ENCODE data around the gene CLCA1.
A peak's percentile ranks its signal among the peaks of the same experiment; 100 is the strongest.

The CLCA1 gene, protein sequence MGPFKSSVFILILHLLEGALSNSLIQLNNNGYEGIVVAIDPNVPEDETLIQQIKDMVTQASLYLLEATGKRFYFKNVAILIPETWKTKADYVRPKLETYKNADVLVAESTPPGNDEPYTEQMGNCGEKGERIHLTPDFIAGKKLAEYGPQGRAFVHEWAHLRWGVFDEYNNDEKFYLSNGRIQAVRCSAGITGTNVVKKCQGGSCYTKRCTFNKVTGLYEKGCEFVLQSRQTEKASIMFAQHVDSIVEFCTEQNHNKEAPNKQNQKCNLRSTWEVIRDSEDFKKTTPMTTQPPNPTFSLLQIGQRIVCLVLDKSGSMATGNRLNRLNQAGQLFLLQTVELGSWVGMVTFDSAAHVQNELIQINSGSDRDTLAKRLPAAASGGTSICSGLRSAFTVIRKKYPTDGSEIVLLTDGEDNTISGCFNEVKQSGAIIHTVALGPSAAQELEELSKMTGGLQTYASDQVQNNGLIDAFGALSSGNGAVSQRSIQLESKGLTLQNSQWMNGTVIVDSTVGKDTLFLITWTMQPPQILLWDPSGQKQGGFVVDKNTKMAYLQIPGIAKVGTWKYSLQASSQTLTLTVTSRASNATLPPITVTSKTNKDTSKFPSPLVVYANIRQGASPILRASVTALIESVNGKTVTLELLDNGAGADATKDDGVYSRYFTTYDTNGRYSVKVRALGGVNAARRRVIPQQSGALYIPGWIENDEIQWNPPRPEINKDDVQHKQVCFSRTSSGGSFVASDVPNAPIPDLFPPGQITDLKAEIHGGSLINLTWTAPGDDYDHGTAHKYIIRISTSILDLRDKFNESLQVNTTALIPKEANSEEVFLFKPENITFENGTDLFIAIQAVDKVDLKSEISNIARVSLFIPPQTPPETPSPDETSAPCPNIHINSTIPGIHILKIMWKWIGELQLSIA
- total RNA-seq, result 0 to 0.14 reads per million in 2 donors

GRCh38 chr1:86468501-86468977 lies at the start of gene CLCA1:
CLCA1 (plus strand) TSS chr1:86468927; CDS start chr1:86468972, 45 bp downstream.
- no peak for DNase-seq

DNA sequence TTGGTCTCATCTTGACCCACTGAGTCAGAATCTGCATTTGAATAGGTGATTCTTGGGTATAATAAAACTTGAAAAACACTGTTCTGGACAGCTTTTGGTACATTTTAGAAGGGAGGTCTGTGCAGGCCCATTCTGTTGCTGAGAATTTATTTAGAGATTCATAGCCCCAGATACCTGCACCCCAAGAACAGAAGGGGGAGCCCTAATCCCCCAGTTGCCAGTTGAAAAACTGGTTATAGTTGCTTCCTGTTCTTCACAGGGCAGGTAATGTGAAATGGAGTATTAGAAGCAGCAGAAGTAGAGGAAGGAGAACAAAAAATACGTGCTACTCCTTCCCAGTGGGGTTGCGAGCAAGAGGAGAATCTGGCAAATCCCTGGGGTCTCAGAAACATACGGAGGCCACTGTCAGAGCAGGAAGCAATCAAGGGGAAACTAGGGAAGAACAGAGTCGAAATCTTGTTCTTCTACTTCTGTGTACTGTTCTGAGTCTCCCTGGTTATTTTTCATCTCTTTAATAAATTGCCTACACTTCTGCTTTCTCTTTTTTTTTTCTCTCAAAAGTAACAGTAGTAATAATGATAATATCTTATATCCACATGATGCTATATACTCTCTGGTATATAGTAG lies 49.3 kb upstream of the CLCA1 start:
- no peak for DNase-seq

DNA sequence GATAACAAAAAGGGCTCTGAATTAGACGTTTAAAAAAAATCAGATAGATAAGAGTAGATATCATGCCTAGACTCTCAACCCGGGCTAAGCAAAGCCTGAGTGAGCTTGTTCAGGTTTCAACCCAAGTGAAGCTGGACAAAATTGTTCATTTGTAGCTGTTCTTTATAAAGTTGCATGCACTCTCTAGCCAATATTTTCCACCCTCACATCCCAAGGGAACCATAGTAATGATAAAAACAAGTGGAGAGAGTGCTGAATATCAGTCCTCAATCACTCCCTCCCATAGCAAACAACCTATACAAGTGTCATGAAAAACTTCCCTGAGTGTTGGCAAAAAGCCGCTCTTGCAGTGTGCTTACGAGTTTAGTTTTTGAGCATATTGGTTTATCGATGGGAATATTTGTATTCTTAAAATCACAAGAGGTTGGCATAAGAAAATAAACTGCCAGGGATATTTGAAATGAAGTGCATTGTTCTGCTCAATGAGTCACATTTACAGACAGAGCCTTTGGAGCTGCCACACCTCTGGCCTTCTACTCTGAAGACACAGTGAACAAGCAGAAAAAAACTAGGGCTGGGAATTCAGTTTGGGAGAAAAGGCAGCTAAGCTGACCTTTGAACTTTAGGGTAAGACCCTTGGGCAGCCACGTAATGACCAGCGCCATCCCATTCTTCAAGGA lies 47.0 kb upstream of the CLCA1 start:
- DNase-seq, result no peak

- DNase-seq, result no peak
Measured at GRCh38 chr1:86423473-86423872, 45.3 kb upstream of the CLCA1 start.

GRCh38 chr1:86423873-86424272 lies 44.9 kb upstream of the CLCA1 start, which contains the start of gene CLCA2:
CLCA2 (plus strand) TSS chr1:86424171; CDS start chr1:86424248, 77 bp downstream.
- no peak for DNase-seq

- DNase-seq, result no peak
Measured at GRCh38 chr1:86429122-86429725, 39.5 kb upstream of the CLCA1 start.

GRCh38 chr1:86429835-86430234 lies 38.9 kb upstream of the CLCA1 start:
- no peak for DNase-seq

- no peak for DNase-seq
Measured at GRCh38 chr1:86430376-86430775, 38.4 kb upstream of the CLCA1 start.

- DNase-seq, result no peak
Measured at GRCh38 chr1:86434059-86434458, 34.7 kb upstream of the CLCA1 start.

DNA sequence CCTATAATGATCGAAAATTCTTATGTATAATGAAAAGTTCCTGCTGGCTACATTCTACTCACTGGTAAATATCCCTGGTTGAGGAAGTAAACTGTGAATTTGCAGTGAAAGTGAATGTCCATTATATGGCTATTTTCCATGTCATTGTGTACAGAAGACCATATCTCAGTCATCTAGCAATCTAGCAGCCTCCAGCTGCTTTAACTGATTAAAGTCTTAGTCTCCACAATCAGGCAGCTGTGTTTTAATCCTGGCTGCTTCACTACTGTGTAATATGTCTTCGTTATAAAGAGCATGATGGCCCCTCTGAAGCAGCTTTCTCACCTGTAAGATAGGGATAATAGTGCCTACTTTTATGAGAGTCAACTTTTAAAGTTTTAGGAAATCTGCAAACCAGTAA lies 33.4 kb upstream of the CLCA1 start:
- no peak for DNase-seq

DNA sequence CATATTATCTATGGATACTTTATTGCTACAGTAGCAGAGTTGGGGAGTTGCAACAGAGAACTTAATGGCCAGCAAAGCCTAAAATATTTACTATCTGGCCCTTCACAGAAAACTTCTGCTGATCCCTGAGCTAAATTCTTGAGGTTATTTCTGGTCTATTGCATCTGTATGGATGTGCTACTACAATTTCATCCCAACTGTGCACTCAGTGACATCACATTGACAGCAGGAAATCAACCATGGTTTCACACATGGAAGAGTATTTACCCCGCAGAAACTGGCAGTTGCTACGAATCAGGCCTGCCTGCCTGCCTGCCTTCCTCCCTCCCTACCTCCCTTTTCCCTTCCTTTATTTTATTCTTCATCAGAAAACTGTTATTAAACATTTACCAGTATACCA lies 32.7 kb upstream of the CLCA1 start:
- no peak for DNase-seq

- peak; percentile 2 for DNase-seq
Measured at GRCh38 chr1:86441581-86441980, 27.1 kb upstream of the CLCA1 start.

GRCh38 chr1:86441997-86442396 lies 26.7 kb upstream of the CLCA1 start:
- DNase-seq, result no peak

DNA sequence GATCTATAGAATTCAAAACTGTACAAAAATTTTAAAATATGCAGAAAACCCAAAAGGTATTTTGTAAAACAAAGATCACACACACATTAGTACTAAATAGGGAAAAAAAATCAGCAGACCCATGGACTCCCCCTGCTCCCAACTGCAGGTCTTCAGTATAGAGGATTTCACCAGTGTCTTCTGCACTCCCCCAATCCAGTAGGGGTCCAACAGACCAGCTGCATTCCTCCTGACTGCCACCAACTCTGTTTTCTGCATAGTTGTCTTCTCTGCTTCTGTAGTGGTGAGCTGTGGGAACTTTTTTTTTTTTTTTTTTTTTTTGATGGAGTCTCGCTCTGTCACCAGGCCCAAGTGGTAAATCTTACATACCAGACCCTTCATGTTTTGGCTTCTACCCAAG lies 22.8 kb upstream of the CLCA1 start:
- no peak for DNase-seq

GRCh38 chr1:86447198-86447790 lies 21.4 kb upstream of the CLCA1 start:
- no peak for DNase-seq

- no peak for DNase-seq
Measured at GRCh38 chr1:86448670-86449069, 20.1 kb upstream of the CLCA1 start.

GRCh38 chr1:86449103-86449502 lies 19.6 kb upstream of the CLCA1 start:
- no peak for DNase-seq

- no peak for DNase-seq
Measured at GRCh38 chr1:86450847-86451246, 17.9 kb upstream of the CLCA1 start.

GRCh38 chr1:86453664-86454063 lies 15.1 kb upstream of the CLCA1 start:
- DNase-seq, result no peak

DNA sequence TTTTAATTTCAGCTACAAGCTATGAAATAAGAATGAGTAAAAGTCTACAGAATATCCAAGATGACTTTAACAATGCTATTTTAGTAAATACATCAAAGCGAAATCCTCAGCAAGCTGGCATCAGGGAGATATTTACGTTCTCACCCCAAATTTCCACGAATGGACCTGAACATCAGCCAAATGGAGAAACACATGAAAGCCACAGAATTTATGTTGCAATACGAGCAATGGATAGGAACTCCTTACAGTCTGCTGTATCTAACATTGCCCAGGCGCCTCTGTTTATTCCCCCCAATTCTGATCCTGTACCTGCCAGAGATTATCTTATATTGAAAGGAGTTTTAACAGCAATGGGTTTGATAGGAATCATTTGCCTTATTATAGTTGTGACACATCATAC lies 13.7 kb upstream of the CLCA1 start:
- DNase-seq, result no peak

DNA sequence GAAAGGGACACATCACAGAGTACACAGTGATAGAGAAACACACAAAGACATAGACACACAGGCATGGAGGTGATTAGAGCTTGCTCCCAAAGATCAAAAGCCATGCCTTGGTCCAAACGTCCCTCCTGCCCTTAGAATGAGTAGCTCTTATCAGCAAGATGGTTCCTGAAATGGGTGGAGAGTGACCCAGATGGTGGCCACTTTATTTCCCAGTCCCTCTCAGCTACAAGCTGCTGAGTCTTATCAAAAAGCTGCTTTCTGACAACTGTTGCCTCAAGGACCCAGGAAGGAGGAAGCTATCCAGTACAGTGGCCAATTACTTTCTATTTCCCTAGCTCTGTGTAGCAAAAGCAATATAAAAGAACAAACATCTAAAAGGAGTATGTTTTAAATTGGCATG lies 7.7 kb upstream of the CLCA1 start:
- DNase-seq, result no peak

GRCh38 chr1:86461482-86461881 lies 7.2 kb upstream of the CLCA1 start:
- DNase-seq, result no peak
